ENCODE measurements around the gene EHD1.

Gene EHD1

DNA sequence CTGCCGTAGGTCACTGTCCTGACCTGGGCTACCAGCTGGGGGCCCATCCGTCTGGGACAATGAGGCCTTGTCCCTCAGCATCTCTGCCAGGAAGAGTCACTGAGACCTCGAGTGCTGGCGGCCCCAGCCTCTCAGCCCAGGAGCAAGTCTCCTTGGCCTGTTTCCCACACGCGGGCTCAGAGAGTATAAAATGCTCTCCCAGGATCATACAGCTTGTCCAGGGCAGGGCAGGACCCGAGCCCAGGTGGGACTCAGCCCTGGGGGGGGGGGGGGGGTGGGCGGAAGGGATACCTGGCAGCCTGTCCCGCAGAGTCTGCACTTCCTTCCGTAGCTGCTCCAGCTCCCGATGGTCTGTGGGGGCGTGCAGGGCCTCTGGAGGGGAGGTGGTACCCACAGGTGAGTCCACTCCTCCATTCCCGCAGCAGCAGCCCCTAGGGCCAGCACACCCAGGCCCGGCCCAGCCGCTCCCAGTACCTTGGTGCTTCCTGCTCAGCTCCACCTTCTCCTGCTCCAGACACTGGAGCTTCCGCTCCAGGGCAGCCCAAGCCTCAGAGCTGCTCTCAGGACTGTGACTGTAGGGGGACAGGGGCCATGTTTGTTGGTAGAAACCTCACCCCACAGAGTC is 41.9 kb downstream of the EHD1 start:
- Histone ChIP-seq H3K36me3 (ENCODE audit: control insufficient read depth in 1 of 2, insufficient read depth in 2 of 2, low read length in 2 of 2) (peaks cover 91% of the 10 kb centered on the region in 2 experiments), H3K9ac (ENCODE audit: low read length) (no peak overlapping the region), H4K12ac (ENCODE audit: low read depth, low read length) (no peak overlapping the region), H2AFZ (ENCODE audit: insufficient read depth, low read length, poor library complexity) (no peak overlapping the region), H3K9me3 (ENCODE audit: insufficient read depth, low read depth, low read length) (peaks cover 3% of the 10 kb centered on the region), H2BK5ac (ENCODE audit: low read depth, low read length, poor library complexity) (no peak overlapping the region), H3K79me2 (ENCODE audit: control insufficient read depth, insufficient read depth, low read length, poor library complexity) (no peaks in the 10 kb centered on the region), H2BK12ac (ENCODE audit: low read length) (no peak overlapping the region), H3K4me1 (ENCODE audit: control insufficient read depth in 1 of 2, insufficient read depth in 2 of 2, low read length in 2 of 2) (peaks cover 2% of the 10 kb centered on the region in 2 experiments), H3K27ac (ENCODE audit: low read depth, low read length) (no peak overlapping the region), H3K14ac (ENCODE audit: low read length) (no peak overlapping the region), H3K27me3 (ENCODE audit: insufficient read depth, low read length) (no peaks in the 10 kb centered on the region), H3K4ac (ENCODE audit: low read depth, low read length) (no peak overlapping the region), H3K4me3 (ENCODE audit: low read depth, low read length) (no peak overlapping the region), H2BK120ac (ENCODE audit: insufficient read depth, low read length, poor library complexity) (no peak overlapping the region), H2AK5ac (ENCODE audit: low read length) (no peak overlapping the region), H3K23ac (ENCODE audit: low read length) (no peak overlapping the region), H4K91ac (ENCODE audit: low read depth, low read length) (no peak overlapping the region), H3K18ac (ENCODE audit: low read length) (no peak overlapping the region), H4K8ac (ENCODE audit: low read depth, low read length) (no peak overlapping the region), H3K4me2 (ENCODE audit: low read length) (no peak overlapping the region), H3K79me1 (ENCODE audit: low read length) (peaks cover 2% of the 10 kb centered on the region)
- no peak for DNase-seq
- WGBS (ENCODE audit: extremely low coverage, insufficient coverage, insufficient read length) = no CpG with 5 or more reads among the region's 16 CpGs

- H3K27me3 ChIP-seq (ENCODE audit: insufficient read depth, low read length) = no peaks in the 10 kb centered on the region
- H2BK120ac ChIP-seq (ENCODE audit: insufficient read depth, low read length, poor library complexity) = no peak overlapping the region
- H4K8ac ChIP-seq (ENCODE audit: low read depth, low read length) = no peak overlapping the region
- no peak overlapping the region for H3K4me3 ChIP-seq (ENCODE audit: low read depth, low read length)
- no peak overlapping the region for H3K23ac ChIP-seq (ENCODE audit: low read length)
- peaks cover 96 to 97% of the 10 kb centered on the region in 2 experiments for H3K36me3 ChIP-seq (ENCODE audit: control insufficient read depth in 1 of 2, insufficient read depth in 2 of 2, low read length in 2 of 2)
- H4K12ac ChIP-seq (ENCODE audit: low read depth, low read length) = no peak overlapping the region
- H3K4me2 ChIP-seq (ENCODE audit: low read length) = no peak overlapping the region
- H3K4ac ChIP-seq (ENCODE audit: low read depth, low read length) = no peak overlapping the region
- no peak overlapping the region for H3K27ac ChIP-seq (ENCODE audit: low read depth, low read length)
- no peak overlapping the region for H4K91ac ChIP-seq (ENCODE audit: low read depth, low read length)
- H2AFZ ChIP-seq (ENCODE audit: insufficient read depth, low read length, poor library complexity) = no peak overlapping the region
- H2AK5ac ChIP-seq (ENCODE audit: low read length) = no peak overlapping the region
- H2BK12ac ChIP-seq (ENCODE audit: low read length) = no peak overlapping the region
- no CpG with 5 or more reads among the region's 17 CpGs for WGBS (ENCODE audit: extremely low coverage, insufficient coverage, insufficient read length)
- no peaks in the 10 kb centered on the region for H3K4me1 ChIP-seq (ENCODE audit: control insufficient read depth in 1 of 2, insufficient read depth in 2 of 2, low read length in 2 of 2)
- peaks cover 3% of the 10 kb centered on the region for H3K9me3 ChIP-seq (ENCODE audit: insufficient read depth, low read depth, low read length)
- H3K79me1 ChIP-seq (ENCODE audit: low read length) = no peaks in the 10 kb centered on the region
- no peaks in the 10 kb centered on the region for H3K79me2 ChIP-seq (ENCODE audit: control insufficient read depth, insufficient read depth, low read length, poor library complexity)
- no peak overlapping the region for H3K18ac ChIP-seq (ENCODE audit: low read length)
- H3K9ac ChIP-seq (ENCODE audit: low read length) = no peak overlapping the region
- H2BK5ac ChIP-seq (ENCODE audit: low read depth, low read length, poor library complexity) = no peak overlapping the region
- DNase-seq = no peak
- H3K14ac ChIP-seq (ENCODE audit: low read length) = no peak overlapping the region
These were observed 42.6 kb downstream of the EHD1 start for GRCh38 chr11:64835616-64836447.

- no peak overlapping the region for H2AFZ ChIP-seq (ENCODE audit: insufficient read depth, low read length, poor library complexity)
- H3K36me3 ChIP-seq (ENCODE audit: control insufficient read depth in 1 of 2, insufficient read depth in 2 of 2, low read length in 2 of 2) = peaks cover 95 to 97% of the 10 kb centered on the region in 2 experiments
- H3K4ac ChIP-seq (ENCODE audit: low read depth, low read length) = no peak overlapping the region
- H3K27me3 ChIP-seq (ENCODE audit: insufficient read depth, low read length) = no peaks in the 10 kb centered on the region
- no peak overlapping the region for H3K4me2 ChIP-seq (ENCODE audit: low read length)
- H3K4me1 ChIP-seq (ENCODE audit: control insufficient read depth in 1 of 2, insufficient read depth in 2 of 2, low read length in 2 of 2) = no peaks in the 10 kb centered on the region
- no peak overlapping the region for H4K91ac ChIP-seq (ENCODE audit: low read depth, low read length)
- H4K8ac ChIP-seq (ENCODE audit: low read depth, low read length) = no peak overlapping the region
- no peak overlapping the region for H3K18ac ChIP-seq (ENCODE audit: low read length)
- H3K4me3 ChIP-seq (ENCODE audit: low read depth, low read length) = no peak overlapping the region
- WGBS (ENCODE audit: extremely low coverage, insufficient coverage, insufficient read length) = no CpG with 5 or more reads among the region's 29 CpGs
- no peak overlapping the region for H2AK5ac ChIP-seq (ENCODE audit: low read length)
- no peak overlapping the region for H3K9ac ChIP-seq (ENCODE audit: low read length)
- H3K14ac ChIP-seq (ENCODE audit: low read length) = no peak overlapping the region
- H3K79me2 ChIP-seq (ENCODE audit: control insufficient read depth, insufficient read depth, low read length, poor library complexity) = no peaks in the 10 kb centered on the region
- H2BK12ac ChIP-seq (ENCODE audit: low read length) = no peak overlapping the region
- no peak overlapping the region for H2BK5ac ChIP-seq (ENCODE audit: low read depth, low read length, poor library complexity)
- no peaks in the 10 kb centered on the region for H3K79me1 ChIP-seq (ENCODE audit: low read length)
- peak; percentile 58 to 65 for DNase-seq
- H3K23ac ChIP-seq (ENCODE audit: low read length) = no peak overlapping the region
- H3K27ac ChIP-seq (ENCODE audit: low read depth, low read length) = no peak overlapping the region
- peaks cover 2% of the 10 kb centered on the region for H3K9me3 ChIP-seq (ENCODE audit: insufficient read depth, low read depth, low read length)
- H2BK120ac ChIP-seq (ENCODE audit: insufficient read depth, low read length, poor library complexity) = no peak overlapping the region
- no peak overlapping the region for H4K12ac ChIP-seq (ENCODE audit: low read depth, low read length)
These were observed 43.5 kb downstream of the EHD1 start for GRCh38 chr11:64834723-64835615.

DNA sequence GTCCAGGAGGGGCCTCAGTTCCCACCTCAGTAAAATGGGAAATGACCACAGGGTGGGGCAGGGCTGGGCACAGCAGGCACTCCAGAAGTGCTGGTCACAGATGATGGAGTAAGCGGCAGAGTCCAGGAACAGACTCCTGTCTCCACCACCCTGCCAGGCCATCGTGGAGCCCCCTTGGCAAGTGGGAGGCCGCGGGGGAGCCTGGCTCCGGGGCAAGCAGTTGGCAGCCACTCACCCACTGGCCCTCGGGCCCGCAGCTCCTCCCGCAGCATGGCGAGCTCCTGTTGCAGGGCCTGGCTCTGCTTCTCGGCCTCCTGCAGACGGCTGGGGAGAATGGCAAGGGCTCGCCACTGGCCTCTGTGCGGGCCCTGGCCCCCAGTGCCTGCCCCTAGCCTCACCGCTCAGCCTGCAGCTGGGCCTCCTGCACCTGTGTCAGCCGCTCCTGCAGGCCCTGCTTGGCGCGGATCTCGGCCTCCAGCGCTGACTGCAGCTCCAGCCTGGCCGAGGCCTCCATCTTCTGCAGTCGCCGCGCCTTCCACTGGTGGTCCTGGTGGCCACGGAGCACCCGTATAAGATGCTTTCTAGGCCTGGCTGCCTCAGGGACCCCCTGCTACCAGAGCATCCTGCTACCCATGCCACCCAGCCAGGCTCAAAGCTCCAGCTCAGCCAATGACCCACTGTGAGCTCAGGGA is 44.2 kb downstream of the EHD1 start:
- Histone ChIP-seq H4K8ac (ENCODE audit: low read depth, low read length) (no peak overlapping the region), H3K79me2 (ENCODE audit: control insufficient read depth, insufficient read depth, low read length, poor library complexity) (no peaks in the 10 kb centered on the region), H3K9ac (ENCODE audit: low read length) (no peak overlapping the region), H3K18ac (ENCODE audit: low read length) (no peak overlapping the region), H4K12ac (ENCODE audit: low read depth, low read length) (no peak overlapping the region), H2BK120ac (ENCODE audit: insufficient read depth, low read length, poor library complexity) (no peak overlapping the region), H2BK12ac (ENCODE audit: low read length) (no peak overlapping the region), H3K4ac (ENCODE audit: low read depth, low read length) (no peak overlapping the region), H3K4me2 (ENCODE audit: low read length) (no peak overlapping the region), H2BK5ac (ENCODE audit: low read depth, low read length, poor library complexity) (no peak overlapping the region), H3K4me3 (ENCODE audit: low read depth, low read length) (no peak overlapping the region), H4K91ac (ENCODE audit: low read depth, low read length) (no peak overlapping the region), H2AFZ (ENCODE audit: insufficient read depth, low read length, poor library complexity) (no peak overlapping the region), H3K36me3 (ENCODE audit: control insufficient read depth in 1 of 2, insufficient read depth in 2 of 2, low read length in 2 of 2) (peaks cover 95 to 97% of the 10 kb centered on the region in 2 experiments), H3K23ac (ENCODE audit: low read length) (no peak overlapping the region), H3K14ac (ENCODE audit: low read length) (no peak overlapping the region), H3K9me3 (ENCODE audit: insufficient read depth, low read depth, low read length) (no peaks in the 10 kb centered on the region), H3K4me1 (ENCODE audit: control insufficient read depth in 1 of 2, insufficient read depth in 2 of 2, low read length in 2 of 2) (no peaks in the 10 kb centered on the region), H2AK5ac (ENCODE audit: low read length) (no peak overlapping the region), H3K79me1 (ENCODE audit: low read length) (no peaks in the 10 kb centered on the region), H3K27ac (ENCODE audit: low read depth, low read length) (no peak overlapping the region), H3K27me3 (ENCODE audit: insufficient read depth, low read length) (no peaks in the 10 kb centered on the region)
- DNase-seq = no peak
- WGBS (ENCODE audit: extremely low coverage, insufficient coverage, insufficient read length) = no CpG with 5 or more reads among the region's 25 CpGs
